Measurements from ENCODE around the gene METRNL. TPM values are rescaled to one million over a fixed set of nuclear protein-coding genes. Genes with fewer than 3 reads are reported as not detected.
"Not testable (repeated sequence)": the region's sequence is repeated elsewhere in the genome, so short reads cannot be mapped to it uniquely, and the experiment has no call there.

METRNL gene
- total RNA-seq, 1 experiment from 2014 or later, result 33.8 TPM

DNA sequence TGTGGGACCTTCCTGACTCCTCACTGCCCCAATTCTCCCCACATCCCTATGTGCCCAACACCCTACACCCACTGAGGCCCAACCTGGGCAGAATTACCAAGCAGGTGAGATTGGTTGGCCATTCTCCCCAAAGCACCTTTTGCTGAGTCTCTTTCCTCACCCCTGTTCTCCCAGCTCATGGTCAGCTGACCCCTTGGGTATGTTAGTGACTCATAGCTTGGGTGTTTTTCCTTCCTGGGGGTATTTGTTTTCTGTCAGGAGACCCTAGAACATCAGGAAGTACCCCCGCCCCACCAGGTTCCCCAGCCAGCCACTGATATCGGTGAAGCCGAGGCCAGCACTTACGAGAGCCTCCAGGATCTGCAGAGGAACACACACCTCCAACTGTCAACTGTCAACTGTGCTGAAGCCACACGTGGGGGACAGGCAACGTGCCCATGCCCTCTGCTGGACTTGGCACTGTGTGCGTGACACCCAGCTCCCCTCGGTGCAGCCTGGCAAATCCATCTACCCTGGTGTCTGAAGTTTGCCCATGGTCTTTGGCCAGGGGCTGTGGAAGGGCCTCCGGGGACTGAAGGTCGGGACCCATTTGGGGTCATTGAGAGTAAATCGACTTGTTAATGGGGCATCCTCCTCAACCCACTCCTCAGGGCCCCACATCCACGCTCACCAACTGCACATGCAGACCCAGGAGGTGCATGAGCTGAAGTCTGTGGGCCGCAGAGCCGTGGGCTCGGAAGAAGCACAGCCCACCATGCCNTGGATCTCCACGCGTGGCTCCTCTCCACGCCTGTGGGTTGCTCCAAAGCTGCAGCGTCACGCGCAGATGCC is 53.1 kb downstream of the METRNL start:
- H3K36me3 ChIP-seq (ENCODE audit: control insufficient read depth, insufficient read depth, low read length), result no peaks in the 10 kb centered on the region
- no peak overlapping the region for H3K4me3 ChIP-seq (ENCODE audit: low read depth, low read length)
- H3K9me3 Mint-ChIP-seq (ENCODE audit: unreplicated experiment), result no peaks in the 10 kb centered on the region
- CTCF ChIA-PET, result no interaction called here
- POLR2A ChIA-PET, result no interaction called here
- no peak overlapping the region for H3K27ac Mint-ChIP-seq (ENCODE audit: unreplicated experiment)
- no peaks in the 10 kb centered on the region for H3K9me3 ChIP-seq
- DNase-seq, result no peak
- no peak overlapping the region for H3K4me3 Mint-ChIP-seq (ENCODE audit: unreplicated experiment)
- no peaks in the 10 kb centered on the region for H3K36me3 Mint-ChIP-seq (ENCODE audit: insufficient read depth, unreplicated experiment)
- H3K4me1 Mint-ChIP-seq (ENCODE audit: low read depth, unreplicated experiment), result peaks cover 6% of the 10 kb centered on the region
- no peaks in the 10 kb centered on the region for H3K27me3 Mint-ChIP-seq (ENCODE audit: insufficient read depth, unreplicated experiment)
- TF ChIP-seq CTCF (IDR thresholded peaks at IDR 0.05; ENCODE audit: insufficient read depth in 1 of 2, low read depth in 1 of 2, low read length in 1 of 2, severe bottlenecking in 1 of 2, unreplicated experiment in 1 of 2), result no peak
- peaks cover 4% of the 10 kb centered on the region; the same call in 1 of the 2 replicates for H3K4me1 ChIP-seq
- intact Hi-C loops (cut with micrococcal nuclease; ENCODE audit: unreplicated experiment), result no loop called here
- no TSS peak for BruUV-seq (replicated peaks)
- no peaks in the 10 kb centered on the region for H3K27me3 ChIP-seq (replicated peaks; ENCODE audit: control insufficient read depth, insufficient read depth, low read length)

- no peaks in the 10 kb centered on the region for H3K27me3 ChIP-seq (replicated peaks; ENCODE audit: control insufficient read depth, insufficient read depth, low read length)
These were observed 54.1 kb downstream of the METRNL start for GRCh38 chr17:83133302-83134121.

GRCh38 chr17:83134456-83134855 is 55.0 kb downstream of the METRNL start:
- H3K27ac Mint-ChIP-seq (ENCODE audit: unreplicated experiment); CTCF ChIA-PET; H3K9me3 Mint-ChIP-seq (ENCODE audit: unreplicated experiment); POLR2A ChIA-PET; H3K4me3 ChIP-seq (ENCODE audit: low read depth, low read length); DNase-seq; H3K4me3 Mint-ChIP-seq (ENCODE audit: unreplicated experiment); H3K36me3 ChIP-seq (ENCODE audit: control insufficient read depth, insufficient read depth, low read length); H3K27me3 Mint-ChIP-seq (ENCODE audit: insufficient read depth, unreplicated experiment); BruUV-seq (replicated peaks); intact Hi-C loops (cut with micrococcal nuclease; ENCODE audit: unreplicated experiment); H3K4me1 Mint-ChIP-seq (ENCODE audit: low read depth, unreplicated experiment); H3K9me3 ChIP-seq; H3K4me1 ChIP-seq; H3K36me3 Mint-ChIP-seq (ENCODE audit: insufficient read depth, unreplicated experiment); H3K27me3 ChIP-seq (replicated peaks; ENCODE audit: control insufficient read depth, insufficient read depth, low read length): not testable (repeated sequence)

More at GRCh38 chr17:83133302-83134121, 54.1 kb downstream of the METRNL start:
- Mint-ChIP-seq H3K4me1 (ENCODE audit: low read depth, unreplicated experiment) (peaks cover 6% of the 10 kb centered on the region), H3K4me3 (ENCODE audit: unreplicated experiment) (no peak overlapping the region), H3K27me3 (ENCODE audit: insufficient read depth, unreplicated experiment) (no peaks in the 10 kb centered on the region), H3K27ac (ENCODE audit: unreplicated experiment) (no peak overlapping the region), H3K36me3 (ENCODE audit: insufficient read depth, unreplicated experiment) (no peaks in the 10 kb centered on the region), H3K9me3 (ENCODE audit: unreplicated experiment) (no peaks in the 10 kb centered on the region)
- intact Hi-C loops (cut with micrococcal nuclease; ENCODE audit: unreplicated experiment), result no loop called here
- peaks cover 4% of the 10 kb centered on the region; the same call in 1 of the 2 replicates for H3K4me1 ChIP-seq
- H3K36me3 ChIP-seq (ENCODE audit: control insufficient read depth, insufficient read depth, low read length), result no peaks in the 10 kb centered on the region
- no peak overlapping the region for H3K4me3 ChIP-seq (ENCODE audit: low read depth, low read length)
- no peak for TF ChIP-seq CTCF (IDR thresholded peaks at IDR 0.05; ENCODE audit: insufficient read depth in 1 of 2, low read depth in 1 of 2, low read length in 1 of 2, severe bottlenecking in 1 of 2, unreplicated experiment in 1 of 2)
- no peaks in the 10 kb centered on the region for H3K9me3 ChIP-seq
- DNase-seq, result no peak
- POLR2A ChIA-PET, result interaction anchor here (0.5 kb wide), 1 partner anchor 21 kb away, joined by 3 read pairs; no protein-coding TSS in a partner anchor
- BruUV-seq (replicated peaks), result no TSS peak
- CTCF ChIA-PET, result interaction anchor here (0.6 kb wide), 1 partner anchor 52 kb away, joined by 4 read pairs; no protein-coding TSS in a partner anchor

Measured in Caco-2 (cell line).